Islet precursor cell (in vitro differentiated cells): ENCODE results near the gene DTX3.
A peak's percentile ranks its signal among the peaks of the same experiment; 100 is the strongest.
"Not testable (repeated sequence)": the region's sequence is repeated elsewhere in the genome, so short reads cannot be mapped to it uniquely, and the experiment has no call there.

Experiments
- DNase-seq: peaks from one replicate; pipeline ENCODE4 v3.0.0-alpha.2; 2018

DTX3 gene

GRCh38 chr12:57607958-57608663 lies 3.5 kb downstream of the DTX3 start:
- DNase-seq, result no peak

DNA sequence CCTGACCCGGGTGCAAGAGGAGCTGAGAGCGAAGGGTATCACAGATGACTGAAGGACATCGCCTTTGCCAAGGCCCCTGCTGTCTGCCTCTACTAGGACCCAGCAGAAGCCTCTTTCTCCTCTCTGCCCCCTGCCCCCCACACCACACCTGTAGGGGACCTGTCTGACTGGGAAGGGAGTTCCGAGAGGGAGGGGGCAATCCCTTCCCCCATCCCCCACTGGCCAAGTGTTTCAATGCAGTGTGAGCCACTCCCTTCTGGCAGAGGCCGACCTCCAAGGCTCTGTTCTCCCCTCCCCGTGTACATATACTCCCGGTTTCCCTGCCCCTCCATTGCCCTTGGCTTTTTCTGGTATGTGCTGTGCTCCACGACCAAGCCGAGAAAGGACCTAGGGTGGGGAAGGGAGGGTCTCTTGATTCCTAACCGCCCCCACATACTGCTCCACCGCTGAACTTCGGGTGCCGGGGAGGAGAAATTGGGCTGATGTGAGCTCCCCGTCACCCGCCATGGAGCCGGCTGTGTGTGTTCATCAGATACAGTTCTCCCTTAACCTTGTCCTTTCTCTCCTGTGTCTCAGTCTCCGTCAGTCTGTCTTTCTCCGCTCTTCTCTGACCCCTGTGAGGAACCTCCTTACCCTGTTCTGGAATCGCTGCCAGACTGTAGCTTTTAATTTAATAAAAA lies 4.6 kb downstream of the DTX3 start:
- DNase-seq, result no peak

GRCh38 chr12:57609781-57610553 lies 5.3 kb downstream of the DTX3 start:
- no peak for DNase-seq

GRCh38 chr12:57610554-57611107 lies 6.0 kb downstream of the DTX3 start:
- no peak for DNase-seq

DNA sequence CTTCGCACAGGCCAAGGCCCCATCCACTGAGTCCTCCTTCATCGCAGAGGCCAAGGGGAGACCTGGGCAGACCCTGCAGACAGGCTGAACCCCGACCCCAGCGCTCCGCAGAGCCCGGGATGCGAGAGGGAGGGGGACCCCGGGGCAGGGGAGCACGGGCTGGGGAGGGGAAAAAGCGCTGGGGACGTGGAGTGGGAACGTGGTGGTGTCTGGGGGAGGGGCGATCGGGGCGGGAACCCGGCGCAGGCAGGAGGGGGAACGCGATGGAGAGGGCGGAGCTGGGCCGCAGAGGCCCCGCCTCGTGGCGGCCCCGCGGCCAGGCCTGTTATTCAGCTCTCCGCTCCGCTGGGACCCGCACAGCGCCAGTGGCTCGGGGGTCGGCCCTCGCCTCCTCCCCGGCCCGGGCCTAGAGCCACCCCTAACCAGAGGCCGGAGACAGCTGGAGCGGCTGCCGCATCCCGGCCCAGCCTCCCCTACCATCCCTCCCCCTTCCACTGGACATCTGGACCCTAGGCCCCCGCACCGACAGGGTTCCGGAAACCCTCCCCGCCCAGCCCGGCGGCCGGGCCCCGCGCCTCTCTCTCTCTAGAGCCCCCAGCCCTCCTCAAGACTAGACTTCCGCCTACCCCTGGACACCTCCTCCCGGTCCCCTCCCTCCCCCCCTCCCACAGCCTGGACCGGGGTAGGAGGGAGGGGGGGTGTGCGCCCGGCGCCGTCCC lies 6.6 kb downstream of the DTX3 start, which contains the start of gene ARHGEF25:
TSS of gene ARHGEF25 (plus strand) at position 328 of the 719 bp plus-strand sequence. CDS start 460 bp downstream, outside the sequence.
- DNase-seq, result peak; percentile 83

DNA sequence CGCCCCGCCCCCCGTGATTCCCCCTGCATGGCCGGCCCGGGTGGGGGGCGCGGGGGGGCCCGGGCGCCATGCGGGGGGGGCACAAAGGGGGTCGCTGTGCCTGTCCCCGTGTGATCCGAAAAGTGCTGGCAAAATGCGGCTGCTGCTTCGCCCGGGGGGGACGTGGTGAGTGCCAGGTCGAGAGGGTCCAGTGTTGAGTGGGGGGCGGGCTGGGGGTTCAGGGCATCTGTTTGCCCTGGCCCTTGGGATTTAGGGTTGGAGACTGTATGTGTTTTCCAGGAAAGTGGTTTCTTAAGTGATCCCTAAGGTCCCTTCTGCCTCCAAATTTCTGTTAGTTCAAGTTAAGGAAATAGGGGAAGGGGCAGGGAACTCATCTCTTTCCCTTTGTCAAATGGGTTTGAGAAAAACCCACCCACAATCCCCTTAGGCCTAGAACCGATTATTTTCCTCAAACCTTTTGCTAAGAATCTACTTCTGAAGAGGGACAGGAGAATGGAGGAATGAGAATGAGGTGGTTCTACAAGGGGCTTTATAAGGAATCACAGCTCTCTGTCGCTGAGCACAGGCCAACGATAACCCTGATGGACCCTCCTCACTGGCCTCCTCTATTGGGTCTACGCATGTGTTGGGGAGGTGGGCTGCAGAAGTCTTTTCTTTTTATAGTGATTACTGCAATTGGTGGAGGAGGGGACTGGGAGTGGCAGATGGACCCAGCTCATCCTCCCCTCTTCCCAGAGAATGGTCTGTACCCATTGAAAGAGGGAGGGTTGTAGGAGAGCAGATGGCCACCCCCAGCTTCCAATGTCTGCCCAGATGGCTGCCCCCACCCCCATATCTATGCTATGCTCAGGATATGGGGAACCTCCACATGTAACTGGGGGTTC lies 7.4 kb downstream of the DTX3 start:
- no peak for DNase-seq

- DNase-seq, result no peak
Measured at GRCh38 chr12:57612711-57613426, 8.2 kb downstream of the DTX3 start.

DNA sequence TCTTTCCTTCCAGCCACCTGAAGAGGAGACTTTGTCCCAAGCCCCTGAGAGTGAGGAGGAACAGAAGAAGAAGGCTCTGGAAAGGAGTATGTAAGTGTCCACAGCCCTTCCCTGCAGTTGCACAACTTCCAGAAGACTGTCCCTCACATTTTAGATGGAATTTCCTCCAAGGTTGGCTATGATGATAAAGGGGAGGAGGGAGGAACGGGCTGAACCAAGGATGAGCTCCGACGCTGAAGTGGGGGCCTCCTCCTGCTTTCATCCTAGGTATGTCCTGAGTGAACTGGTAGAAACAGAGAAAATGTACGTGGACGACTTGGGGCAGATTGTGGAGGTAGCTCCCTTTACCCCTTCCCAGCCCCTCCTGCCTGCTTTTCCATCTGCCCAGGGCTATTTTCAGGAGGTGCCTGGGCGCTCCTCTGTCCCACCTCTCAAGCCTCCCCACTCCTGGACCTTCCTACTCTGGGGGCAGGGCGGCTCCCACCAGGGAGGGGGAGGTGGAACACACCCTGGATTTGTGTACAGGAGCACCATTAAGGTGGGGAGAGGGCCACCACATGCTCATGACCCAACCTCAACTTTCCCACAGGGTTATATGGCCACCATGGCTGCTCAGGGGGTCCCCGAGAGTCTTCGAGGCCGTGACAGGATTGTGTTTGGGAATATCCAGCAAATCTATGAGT lies 8.9 kb downstream of the DTX3 start:
- no peak for DNase-seq

DNA sequence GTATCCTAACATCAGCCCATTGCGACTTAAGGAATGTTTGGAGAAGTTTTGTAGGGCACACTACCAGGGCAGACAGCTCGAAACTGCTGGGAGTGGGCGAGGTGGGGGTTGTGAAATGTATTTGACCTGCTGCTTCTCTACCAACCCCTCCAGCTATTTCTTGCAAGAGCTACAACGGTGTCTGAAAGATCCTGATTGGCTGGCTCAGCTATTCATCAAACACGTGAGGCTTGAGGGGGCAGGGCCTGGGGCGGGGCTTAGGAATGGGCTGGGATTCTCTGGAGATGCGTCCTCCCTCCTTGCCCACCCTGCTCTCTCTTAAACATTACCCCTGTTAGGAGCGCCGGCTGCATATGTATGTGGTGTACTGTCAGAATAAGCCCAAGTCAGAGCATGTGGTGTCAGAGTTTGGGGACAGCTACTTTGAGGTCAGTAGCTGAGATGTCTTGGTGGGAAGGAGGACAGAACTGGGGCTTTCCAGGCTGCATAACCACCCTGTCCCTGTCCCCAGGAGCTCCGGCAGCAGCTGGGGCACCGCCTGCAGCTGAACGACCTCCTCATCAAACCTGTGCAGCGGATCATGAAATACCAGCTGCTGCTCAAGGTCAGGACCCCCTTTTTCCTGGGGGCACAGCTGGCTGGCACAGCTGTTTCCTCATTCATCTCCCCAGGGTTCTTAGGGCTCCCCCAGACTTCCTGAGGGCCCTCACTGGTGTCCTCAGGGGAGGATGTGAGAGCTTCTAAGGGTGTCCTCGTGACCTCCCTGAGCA lies 9.7 kb downstream of the DTX3 start:
- DNase-seq, result peak; percentile 73

DNA sequence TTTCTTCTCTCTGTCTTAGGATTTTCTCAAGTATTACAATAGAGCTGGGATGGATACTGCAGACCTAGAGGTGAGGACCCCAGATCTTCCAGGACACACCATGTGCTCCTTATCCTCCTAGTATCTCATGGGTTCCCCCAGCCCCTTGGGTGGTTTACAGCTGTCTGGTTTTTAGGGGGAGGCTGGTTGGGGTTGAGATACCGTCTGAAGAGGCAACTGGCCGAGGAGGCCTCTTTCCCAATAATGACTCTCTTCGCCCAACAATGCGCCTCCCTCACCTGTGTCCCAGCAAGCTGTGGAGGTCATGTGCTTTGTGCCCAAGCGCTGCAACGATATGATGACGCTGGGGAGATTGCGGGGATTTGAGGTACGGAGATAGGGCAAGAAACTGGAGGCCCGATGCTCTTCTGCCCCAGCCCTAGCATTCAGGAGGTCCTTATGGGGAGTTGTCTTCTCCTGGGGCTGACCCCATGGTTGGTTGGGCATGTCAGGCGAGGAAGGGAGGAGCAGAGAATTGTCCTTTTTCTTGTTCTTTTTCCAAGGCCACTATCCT lies 10.4 kb downstream of the DTX3 start:
- DNase-seq, result no peak

DNA sequence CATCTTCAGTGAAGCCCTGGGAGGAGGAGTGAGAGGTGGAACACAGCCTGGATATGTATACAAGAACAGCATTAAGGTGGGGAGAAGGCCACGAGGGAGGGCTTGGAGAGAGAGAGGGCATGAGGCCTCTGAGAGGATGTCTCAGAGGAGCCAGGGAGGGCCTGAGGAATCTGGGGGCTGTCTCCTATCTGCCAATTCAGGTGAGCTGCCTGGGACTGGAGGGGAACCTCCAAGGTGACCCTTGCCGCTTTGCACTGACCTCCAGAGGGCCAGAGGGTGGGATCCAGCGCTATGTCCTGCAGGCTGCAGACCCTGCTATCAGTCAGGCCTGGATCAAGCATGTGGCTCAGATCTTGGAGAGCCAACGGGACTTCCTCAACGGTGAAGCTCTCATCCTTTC lies 11.0 kb downstream of the DTX3 start:
- no peak for DNase-seq

DNA sequence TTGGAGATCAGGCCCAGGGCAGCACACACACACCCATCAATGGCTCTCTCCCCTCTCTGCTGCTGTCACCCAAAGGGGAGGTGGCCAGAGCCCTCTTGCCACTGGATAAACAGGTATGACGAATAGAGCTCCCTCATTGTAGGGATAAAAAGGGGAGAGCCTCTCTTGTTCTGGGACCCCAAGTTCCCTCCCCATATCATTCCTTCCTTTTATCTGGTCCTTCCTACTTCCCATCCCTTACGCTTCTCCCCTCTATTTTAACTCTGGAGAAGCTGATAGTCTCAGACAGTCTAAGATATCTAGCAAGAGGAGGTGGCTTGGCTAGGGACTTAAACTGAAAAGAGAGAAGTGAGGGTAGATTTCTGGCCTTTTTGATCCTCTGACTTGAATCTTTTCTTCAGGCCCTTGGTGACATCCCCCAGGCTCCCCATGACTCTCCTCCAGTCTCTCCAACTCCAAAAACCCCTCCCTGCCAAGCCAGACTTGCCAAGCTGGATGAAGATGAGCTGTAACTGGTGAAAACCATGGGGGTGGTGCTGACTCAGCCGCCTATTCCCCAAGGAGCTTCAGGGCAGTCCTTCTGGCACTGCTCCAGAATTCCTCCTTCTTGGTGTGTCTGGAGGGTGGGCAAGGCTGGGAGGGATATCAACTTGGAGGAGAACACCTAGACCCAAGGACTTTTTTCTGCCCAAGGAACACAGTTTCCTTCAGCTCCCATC lies 11.9 kb downstream of the DTX3 start:
- no peak for DNase-seq

DNA sequence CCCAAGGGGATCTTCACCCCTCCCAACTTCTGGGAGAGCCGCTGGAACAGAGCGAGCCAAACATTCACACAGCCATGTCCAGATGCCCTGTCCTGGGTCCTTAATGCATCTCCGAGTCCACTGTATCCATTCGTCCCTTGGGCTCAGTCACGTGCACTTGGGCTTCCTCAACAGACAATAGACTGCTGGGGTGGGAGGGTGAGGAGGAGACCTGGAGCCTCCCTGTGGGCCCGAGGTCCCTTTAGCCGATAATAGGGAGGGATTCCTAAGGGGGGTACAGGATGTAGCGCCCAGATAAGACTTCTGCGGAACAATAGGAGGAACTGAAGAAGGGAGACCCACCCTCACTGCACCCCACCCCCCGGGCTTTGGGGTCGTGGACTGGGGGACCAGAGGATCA lies 13.3 kb downstream of the DTX3 start:
- no peak for DNase-seq

DNA sequence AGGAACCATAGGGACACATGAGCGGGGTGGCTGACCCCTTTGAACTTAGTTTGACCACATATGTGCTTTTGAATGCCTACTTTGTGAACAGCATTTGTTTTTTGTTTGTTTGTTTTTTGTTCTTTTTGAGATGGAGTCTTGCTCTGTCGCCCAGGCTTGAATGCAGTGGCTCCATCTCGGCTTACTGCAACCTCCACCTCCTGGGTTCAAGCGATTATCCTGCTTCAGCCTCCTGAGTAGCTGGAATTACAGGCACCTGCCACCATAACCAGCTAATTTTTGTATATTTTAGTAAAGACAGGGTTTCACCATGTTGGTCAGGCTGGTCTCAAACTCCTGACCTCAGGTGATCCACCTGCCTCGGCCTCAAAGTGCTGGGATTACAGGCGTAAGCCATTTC lies 13.8 kb downstream of the DTX3 start:
- not testable (repeated sequence) for DNase-seq

GRCh38 chr12:57618966-57619433 lies 14.4 kb downstream of the DTX3 start:
- no peak for DNase-seq

GRCh38 chr12:57619434-57620244 lies 15.0 kb downstream of the DTX3 start:
- DNase-seq, result peak; percentile 74

DNA sequence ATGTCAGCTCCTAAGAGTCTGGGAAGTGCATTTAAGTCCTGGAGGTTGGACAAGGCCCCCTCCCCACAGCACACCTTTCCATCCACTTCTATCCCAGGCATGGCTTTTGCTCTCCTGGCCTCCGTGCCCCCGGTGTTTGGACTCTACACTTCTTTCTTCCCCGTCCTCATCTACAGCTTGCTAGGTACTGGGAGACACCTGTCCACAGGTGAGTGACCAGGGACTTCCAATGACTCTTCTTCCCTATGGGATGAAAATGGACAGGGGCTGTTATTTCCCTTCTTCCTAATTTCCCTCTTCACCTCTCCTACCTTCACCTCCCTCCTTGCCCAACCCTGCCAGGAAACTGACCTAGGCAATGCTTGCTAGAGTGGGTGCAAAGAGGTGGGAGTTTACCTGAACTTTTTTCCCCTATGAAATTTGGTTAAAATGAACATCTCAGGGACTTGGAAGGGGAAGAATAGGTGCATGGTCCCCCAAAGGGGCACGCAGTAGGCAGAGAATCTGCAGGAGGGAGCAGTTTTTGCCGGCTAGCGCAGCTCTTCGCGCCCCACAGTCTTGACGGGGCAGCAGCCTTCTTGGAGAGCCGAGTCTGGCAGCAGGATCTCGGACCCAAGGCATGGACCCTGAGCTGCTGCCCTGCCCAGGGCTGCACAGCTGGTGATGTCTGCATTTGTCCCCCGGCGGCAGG lies 15.8 kb downstream of the DTX3 start:
- DNase-seq, result no peak
